Activated T-cell treated with anti-CD3 and anti-CD28 coated beads, Interleukin-2, amount 50 U/mL, for 4 hours (primary cell): Measurements from ENCODE around the gene ITIH1. TPM values are rescaled to one million over a fixed set of nuclear protein-coding genes. Genes with fewer than 3 reads are reported as not detected.

ENCODE experiments used
- total RNA-seq, 3 donors: library from RNA; stranded (reverse); gene quantifications; one replicate each; pipeline ENCODE4 v1.2.1, GENCODE V29; 2021

The ITIH1 gene
- total RNA-seq, 3 donors from 2014 or later, result 0.15 to 0.19 TPM; not detected in 1

Other genes with a start within 250 kb of the ITIH1 start
- gene NT5DC2, start 243.7 kb upstream of the ITIH1 start, total RNA-seq, result 10 to 100 TPM; 29.7 to 53.1 (median 42.8) TPM
- gene UQCC5, start 241.0 kb upstream of the ITIH1 start, total RNA-seq, result 10 to 100 TPM; 22.8 to 25.7 (median 23.2) TPM
- 10 to 100 TPM; 55.9 to 65.2 (median 64.4) TPM for gene PBRM1, start 91.7 kb upstream of the ITIH1 start, total RNA-seq
- 100 to 1,000 TPM; 324 to 336 (median 330) TPM for gene GNL3, start 91.6 kb upstream of the ITIH1 start, total RNA-seq
- 10 to 100 TPM; 30.1 to 31.9 (median 30.6) TPM for gene GLT8D1, start 71.8 kb upstream of the ITIH1 start, total RNA-seq
- gene SPCS1, start 71.5 kb upstream of the ITIH1 start, total RNA-seq, result 100 to 1,000 TPM; 150 to 171 (median 151) TPM
- 10 to 100 TPM; 16.0 to 36.9 (median 26.9) TPM for gene NEK4, start 6.7 kb upstream of the ITIH1 start, total RNA-seq
- under 1 TPM; 0.13 to 0.24 (median 0.18) TPM for gene ITIH3, start 17.2 kb downstream of the ITIH1 start, total RNA-seq
- gene ITIH4, start 53.1 kb downstream of the ITIH1 start, total RNA-seq, result 1 to 10 TPM; 6.9 to 8.2 (median 8.0) TPM
- gene MUSTN1, start 57.4 kb downstream of the ITIH1 start, total RNA-seq, result 1 to 10 TPM in 1 of 3 donors, under 1 TPM in 2; 0.38 to 1.2 (median 0.58) TPM
- gene STIMATE, start 119.9 kb downstream of the ITIH1 start, total RNA-seq, result 10 to 100 TPM; 20.0 to 26.0 (median 25.6) TPM